ENCODE measurements around the gene DEAF1. TPM values are rescaled to one million over a fixed set of nuclear protein-coding genes. Genes with fewer than 3 reads are reported as not detected.

DEAF1 gene
- polyA plus RNA-seq, 3 donors, result 44.0 to 58.7 (median 57.1) TPM

GRCh38 chr11:639332-639955 lies 55.6 kb downstream of the DEAF1 start:
- no peak for DNase-seq (ENCODE audit: extremely low read depth in 1 of 11, low read depth in 9 of 11, low spot score in 4 of 11)

DNA sequence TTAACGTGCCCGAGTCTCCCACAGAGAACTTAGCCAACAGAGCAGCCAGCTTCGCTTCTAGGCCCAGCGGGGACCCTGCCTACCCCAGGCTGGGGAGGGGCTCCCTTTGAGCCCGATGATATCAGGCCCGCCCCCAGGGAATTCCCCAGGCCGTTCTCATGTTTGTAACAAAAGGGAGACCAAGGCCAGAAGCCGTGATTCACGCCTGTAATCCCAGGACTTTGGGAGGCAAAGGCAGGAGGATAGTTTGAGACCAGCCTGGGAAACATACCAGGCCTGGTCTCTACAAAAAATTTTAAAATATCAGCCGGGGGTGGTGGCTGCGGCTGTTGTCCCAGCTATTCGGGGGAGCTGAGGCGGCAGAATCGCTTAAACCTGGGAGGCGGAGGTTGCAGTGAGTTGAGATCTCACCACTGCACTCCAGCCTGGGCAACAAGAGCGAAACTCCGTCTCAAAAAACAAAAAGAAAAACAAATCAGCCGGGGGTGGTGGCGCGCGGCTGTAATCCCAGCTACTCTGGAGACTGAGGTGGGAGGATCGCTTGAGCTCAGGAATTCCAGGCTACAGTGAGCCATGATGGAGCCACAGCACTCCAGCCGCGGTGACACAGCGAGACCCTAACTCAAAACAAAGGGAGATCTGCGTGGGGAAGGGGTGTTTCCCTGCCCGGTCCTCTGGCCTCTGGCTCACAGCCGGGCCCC lies 56.2 kb downstream of the DEAF1 start:
- DNase-seq (ENCODE audit: extremely low read depth in 1 of 11, low read depth in 9 of 11, low spot score in 4 of 11), result no peak

- DNase-seq (ENCODE audit: extremely low read depth in 1 of 11, low read depth in 9 of 11, low spot score in 4 of 11), result no peak
Measured at GRCh38 chr11:637593-638521, 57.2 kb downstream of the DEAF1 start.

DNA sequence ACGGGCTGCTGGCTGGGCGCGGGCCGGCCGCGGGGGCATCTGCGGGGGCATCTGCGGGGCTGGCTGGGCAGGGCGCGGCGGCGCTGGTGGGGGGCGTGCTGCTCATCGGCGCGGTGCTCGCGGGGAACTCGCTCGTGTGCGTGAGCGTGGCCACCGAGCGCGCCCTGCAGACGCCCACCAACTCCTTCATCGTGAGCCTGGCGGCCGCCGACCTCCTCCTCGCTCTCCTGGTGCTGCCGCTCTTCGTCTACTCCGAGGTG lies 57.8 kb downstream of the DEAF1 start:
- no peak for DNase-seq (ENCODE audit: extremely low read depth in 1 of 11, low read depth in 9 of 11, low spot score in 4 of 11)

DNA sequence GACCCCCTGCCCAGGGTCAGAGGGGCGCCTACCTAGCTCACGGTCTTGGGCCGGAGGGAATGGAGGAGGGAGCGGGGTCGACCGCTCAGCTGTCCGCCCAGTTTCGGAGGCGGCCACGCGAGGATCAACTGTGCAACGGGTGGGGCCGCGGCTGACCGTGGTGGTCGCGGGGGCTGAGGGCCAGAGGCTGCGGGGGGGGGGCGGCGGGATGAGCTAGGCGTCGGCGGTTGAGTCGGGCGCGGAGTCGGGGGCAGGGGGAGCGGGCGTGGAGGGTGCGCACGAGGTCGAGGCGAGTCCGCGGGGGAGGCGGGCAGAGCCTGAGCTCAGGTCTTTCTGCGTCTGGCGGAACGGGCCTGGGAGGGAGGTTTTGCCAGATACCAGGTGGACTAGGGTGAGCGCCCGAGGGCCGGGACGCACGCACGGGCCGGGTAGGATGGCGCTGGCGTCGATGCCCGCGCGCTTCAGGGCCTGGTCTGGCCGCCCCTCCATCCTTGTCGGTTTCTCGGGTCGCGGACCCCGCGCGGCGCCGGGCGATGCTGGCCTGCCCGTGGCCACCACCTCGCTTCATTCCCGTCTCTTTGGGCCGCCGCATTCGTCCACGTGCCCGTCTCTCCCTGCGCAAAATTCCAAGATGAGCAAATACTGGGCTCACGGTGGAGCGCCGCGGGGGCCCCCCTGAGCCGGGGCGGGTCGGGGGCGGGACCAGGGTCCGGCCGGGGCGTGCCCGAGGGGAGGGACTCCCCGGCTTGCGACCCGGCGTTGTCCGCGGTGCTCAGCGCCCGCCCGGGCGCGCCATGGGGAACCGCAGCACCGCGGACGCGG lies 58.3 kb downstream of the DEAF1 start, which contains the start of gene DRD4:
Gene DRD4, plus strand, starts transcription at position 759 of the 822 bp plus-strand sequence. Its CDS starts 36 bp downstream, at position 795.
- no peak for DNase-seq (ENCODE audit: extremely low read depth in 1 of 11, low read depth in 9 of 11, low spot score in 4 of 11)

- DNase-seq (ENCODE audit: extremely low read depth in 1 of 11, low read depth in 9 of 11, low spot score in 4 of 11), result no peak
Measured at GRCh38 chr11:635945-636510, 59.0 kb downstream of the DEAF1 start.

DNA sequence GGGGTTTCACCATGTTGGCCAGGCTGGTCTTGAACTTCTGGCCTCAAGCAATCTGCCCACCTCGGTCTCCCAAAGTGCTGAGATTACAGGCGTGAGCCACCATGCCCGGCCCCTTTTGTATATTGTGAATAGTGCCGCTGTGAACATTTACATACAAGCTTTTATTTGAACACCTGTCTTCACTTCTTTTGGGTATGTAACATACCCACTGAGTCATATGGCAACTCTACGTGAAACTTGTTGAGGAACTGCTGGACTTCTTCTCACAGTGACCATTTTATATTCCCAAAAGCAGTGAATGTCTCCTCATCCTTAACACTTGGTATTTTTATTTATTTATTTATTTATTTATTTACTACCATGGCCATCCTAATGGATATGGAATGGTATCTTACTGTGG lies 64.2 kb downstream of the DEAF1 start:
- no peak for DNase-seq (ENCODE audit: extremely low read depth in 1 of 11, low read depth in 9 of 11, low spot score in 4 of 11)

DNA sequence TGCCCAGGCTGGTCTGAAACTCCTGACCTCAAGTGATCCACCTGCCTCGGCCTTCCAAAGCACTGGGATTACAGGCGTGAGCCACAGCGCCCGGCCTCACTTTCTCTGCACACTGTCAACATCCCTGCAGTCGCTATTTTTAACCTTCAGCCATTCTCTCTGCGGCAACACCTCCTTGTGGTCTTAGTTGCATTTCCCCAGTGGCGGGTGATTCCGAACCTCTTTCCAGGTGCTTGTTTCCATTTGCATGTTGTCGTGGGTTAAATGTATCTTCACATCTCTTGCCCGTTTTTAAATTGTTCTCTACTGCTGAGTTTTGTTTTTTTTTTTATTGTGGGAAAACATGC lies 65.8 kb downstream of the DEAF1 start:
- DNase-seq (ENCODE audit: extremely low read depth in 1 of 11, low read depth in 9 of 11, low spot score in 4 of 11), result no peak

- DNase-seq (ENCODE audit: extremely low read depth in 1 of 11, low read depth in 9 of 11, low spot score in 4 of 11), result no peak
Measured at GRCh38 chr11:628056-628455, 67.0 kb downstream of the DEAF1 start.

GRCh38 chr11:627308-627576 lies 67.8 kb downstream of the DEAF1 start:
- no peak for DNase-seq (ENCODE audit: extremely low read depth in 1 of 11, low read depth in 9 of 11, low spot score in 4 of 11)

DNA sequence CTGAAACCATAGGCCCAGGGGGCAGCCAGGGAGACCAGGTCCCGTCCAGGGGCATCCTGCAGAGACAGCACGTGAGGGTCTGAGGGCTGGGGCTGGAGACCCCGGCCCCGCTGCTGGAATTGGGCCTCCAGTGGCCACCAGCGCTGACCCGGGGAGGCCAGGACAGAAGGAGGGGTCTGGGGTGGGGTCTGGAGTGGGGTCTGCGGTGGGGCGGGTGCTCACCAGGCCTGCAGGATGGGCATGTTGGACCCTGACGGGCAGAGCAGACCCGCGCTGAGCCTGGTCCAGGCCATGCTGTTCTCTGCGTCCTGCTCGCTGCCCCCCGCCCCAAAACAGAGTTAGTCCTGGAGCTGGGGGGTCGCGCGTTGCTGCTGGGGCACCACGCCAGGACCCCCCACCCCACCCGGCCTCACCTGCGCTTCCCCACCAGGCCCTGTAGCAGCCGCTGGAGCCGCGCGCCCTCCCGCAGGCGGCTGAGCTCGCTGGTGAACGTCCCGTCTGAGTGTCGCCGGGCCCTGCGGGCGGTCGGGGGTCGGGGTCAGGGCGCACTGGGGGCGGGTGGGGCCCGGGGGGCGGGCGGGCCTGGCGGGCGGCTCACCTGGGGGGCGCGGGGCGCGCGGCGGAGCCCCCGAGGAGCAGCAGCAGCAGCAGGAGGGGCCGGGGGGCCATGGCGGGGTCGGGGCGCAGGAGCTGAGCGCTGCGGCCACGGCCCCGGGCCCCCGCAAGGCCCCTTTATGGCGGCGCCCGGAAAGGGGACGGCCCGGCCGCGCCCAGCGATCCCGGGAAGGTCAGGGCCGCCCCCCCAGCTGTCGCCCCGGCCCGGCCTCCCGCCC lies 68.3 kb downstream of the DEAF1 start, which contains the start of gene SCT:
Gene SCT, minus strand, starts transcription at position 707 of the 833 bp plus-strand sequence. Its CDS starts 38 bp downstream, at position 669.
- no peak for DNase-seq (ENCODE audit: extremely low read depth in 1 of 11, low read depth in 9 of 11, low spot score in 4 of 11)

- no peak for DNase-seq (ENCODE audit: extremely low read depth in 1 of 11, low read depth in 9 of 11, low spot score in 4 of 11)
Measured at GRCh38 chr11:625636-626268, 69.3 kb downstream of the DEAF1 start.

DNA sequence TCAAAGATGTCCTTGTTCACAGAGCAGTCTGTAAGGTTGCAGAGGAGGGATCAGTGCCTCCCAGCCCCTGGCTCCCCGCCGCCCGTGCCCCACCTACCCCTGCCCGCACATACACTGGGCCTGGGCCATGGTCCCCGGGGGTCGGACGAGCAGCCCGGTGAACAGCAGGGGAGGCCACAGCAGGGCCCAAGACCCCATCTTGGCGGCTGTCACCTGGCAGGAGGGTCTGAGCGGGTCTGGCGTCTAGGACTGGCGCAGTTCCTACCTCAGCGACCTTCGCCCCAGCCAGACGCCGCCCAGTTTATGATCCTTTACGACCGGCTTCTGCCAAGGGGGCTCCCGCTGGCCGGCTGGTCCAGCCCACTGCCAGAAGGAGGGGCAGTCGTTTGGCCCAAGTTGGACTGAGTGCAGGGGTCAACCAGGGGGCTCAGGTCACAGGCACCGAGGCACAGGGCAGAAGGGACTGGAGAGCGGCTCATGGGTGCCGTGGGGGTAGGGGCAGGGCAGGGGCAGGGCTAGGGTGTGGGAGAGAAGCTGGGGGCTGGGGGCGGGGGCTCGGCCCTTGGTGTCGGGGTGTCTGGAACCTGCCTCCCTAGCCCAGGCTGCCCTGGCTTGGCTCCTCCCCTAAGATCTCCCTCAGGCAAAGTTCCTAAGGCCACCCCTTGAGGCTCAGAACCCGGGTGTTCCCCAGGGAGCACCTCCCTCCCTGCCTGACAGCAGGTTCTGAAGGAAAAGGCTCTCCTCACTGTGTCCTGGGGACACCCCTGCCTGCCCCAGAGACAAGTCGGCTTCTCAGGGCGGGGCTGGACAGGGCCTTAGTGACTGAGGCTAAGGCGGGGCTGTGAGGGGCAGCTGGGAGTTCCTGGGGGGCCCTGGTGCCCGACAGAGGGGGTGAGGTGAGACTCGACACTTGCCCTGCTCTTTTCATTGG lies 70.1 kb downstream of the DEAF1 start, which contains the start of gene CDHR5:
Gene CDHR5, minus strand, starts transcription at position 251 of the 931 bp plus-strand sequence. Its CDS starts 53 bp downstream, at position 198.
- no peak for DNase-seq (ENCODE audit: extremely low read depth in 1 of 11, low read depth in 9 of 11, low spot score in 4 of 11)

GRCh38 chr11:623999-624704 lies 70.9 kb downstream of the DEAF1 start:
- no peak for DNase-seq (ENCODE audit: extremely low read depth in 1 of 11, low read depth in 9 of 11, low spot score in 4 of 11)

DNA sequence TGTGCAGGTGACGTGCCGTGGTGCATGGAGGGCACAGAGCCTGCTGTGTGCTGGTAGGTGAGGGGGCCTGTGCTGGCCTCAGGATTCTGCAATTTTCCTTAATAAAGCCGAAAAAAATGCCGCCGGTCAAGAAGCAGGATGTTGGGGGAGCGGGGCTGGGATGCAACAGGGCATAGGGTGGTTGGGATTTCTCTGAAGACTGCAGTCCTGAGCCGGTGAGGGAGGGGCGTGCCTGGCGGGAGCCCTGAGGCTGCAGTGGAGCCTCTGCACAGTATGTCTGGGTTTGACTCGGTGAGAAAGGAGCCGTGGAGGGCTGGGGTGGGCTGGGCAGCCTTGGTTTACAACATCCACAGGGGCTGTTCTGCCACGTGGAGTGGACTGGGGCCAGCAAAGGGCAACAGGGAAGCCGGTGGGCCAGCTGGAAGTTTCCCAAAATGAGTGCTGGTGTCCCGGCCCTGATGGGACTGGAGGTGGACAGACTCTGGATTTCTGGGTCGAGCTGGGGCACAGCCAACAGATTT lies 71.6 kb downstream of the DEAF1 start:
- DNase-seq (ENCODE audit: extremely low read depth in 1 of 11, low read depth in 9 of 11, low spot score in 4 of 11), result no peak

GRCh38 chr11:621838-622237 lies 73.2 kb downstream of the DEAF1 start:
- no peak for DNase-seq (ENCODE audit: extremely low read depth in 1 of 11, low read depth in 9 of 11, low spot score in 4 of 11)

Measured in renal cortex interstitium (tissue), 11 donors.